Measurements from ENCODE around the gene ARHGEF10L. TPM values are rescaled to one million over a fixed set of nuclear protein-coding genes. Genes with fewer than 3 reads are reported as not detected.

The ARHGEF10L gene
- total RNA-seq, 2 donors from 2014 or later, result 0.35 TPM; not detected in 1

DNA sequence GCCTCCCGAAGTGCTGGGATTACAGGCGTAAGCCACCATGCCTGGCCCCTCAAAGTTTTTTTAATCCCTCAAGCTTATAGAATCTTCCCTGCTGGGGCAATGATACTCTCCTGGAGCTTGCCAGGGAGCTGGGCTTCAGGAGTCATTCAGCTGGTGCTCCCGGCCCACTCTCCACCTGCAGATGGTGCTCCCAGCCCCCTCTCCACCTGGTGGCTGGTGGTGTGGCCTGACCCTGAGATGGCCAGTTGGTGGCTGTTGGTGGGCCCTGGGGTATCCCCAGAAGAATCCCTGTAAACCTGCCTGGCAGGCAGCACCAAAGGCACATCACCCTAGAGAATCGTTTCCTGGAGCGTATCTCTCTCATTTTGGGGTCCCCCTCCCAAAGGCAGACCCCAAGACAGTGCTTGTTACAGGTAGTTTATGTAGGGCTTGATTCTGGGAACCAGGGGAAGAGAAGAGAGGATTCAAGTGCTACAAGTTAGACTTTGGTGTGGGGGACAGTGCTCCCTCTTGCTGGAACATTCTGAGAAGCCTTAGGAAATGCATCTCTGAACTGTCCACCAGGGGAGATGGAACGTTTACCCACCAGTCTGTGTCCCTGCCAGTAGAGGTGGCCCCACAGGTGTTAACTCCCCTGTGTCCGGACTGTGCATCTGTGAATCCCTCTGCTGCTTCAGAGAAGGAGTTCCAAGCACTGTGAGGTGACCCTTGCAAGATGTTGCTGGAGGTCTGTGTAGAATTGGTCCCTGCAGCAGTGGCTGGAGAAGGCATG is 186.5 kb downstream of the ARHGEF10L start:
- H3K36me3 Mint-ChIP-seq (ENCODE audit: low read depth), result no peaks in the 10 kb centered on the region
- H3K27ac Mint-ChIP-seq, result no peak overlapping the region
- ATAC-seq, result no peak
- H3K4me1 Mint-ChIP-seq, result no peaks in the 10 kb centered on the region
- no peaks in the 10 kb centered on the region for H3K9me3 ChIP-seq (ENCODE audit: control insufficient read depth, low read length, poor library complexity, severe bottlenecking)
- no peak overlapping the region for H3K4me3 Mint-ChIP-seq
- DNase-seq, result no peak
- peaks cover 22% of the 10 kb centered on the region for H3K27me3 Mint-ChIP-seq

- H3K27ac Mint-ChIP-seq, result no peak overlapping the region
- no peak for DNase-seq
- no peak for ATAC-seq
- H3K36me3 Mint-ChIP-seq (ENCODE audit: low read depth), result no peaks in the 10 kb centered on the region
- peaks cover 22% of the 10 kb centered on the region for H3K27me3 Mint-ChIP-seq
- H3K4me1 Mint-ChIP-seq, result no peaks in the 10 kb centered on the region
- no peaks in the 10 kb centered on the region for H3K9me3 ChIP-seq (ENCODE audit: control insufficient read depth, low read length, poor library complexity, severe bottlenecking)
- no peak overlapping the region for H3K4me3 Mint-ChIP-seq
Measured at GRCh38 chr1:17728123-17728712, 188.7 kb downstream of the ARHGEF10L start.

DNA sequence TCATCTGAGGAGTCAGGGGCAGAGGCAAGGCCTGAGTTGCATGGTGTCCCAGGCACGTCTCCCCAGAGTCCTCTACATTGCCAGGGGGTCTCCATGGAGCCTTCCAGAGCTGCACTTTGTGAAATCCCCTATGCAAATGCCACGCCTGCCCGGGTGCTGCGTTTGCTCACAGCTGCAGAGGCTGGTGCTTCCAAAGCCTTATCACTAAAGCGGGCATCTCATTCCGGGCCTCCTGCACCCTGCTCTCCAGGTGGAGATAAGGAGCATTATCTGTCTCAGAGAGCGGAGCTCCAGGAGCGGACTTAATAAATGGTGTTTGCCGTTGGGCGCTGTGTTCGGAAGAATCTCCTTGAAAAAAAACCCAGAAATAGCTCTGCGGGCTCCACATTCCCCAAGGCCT is 189.8 kb downstream of the ARHGEF10L start:
- DNase-seq (no peak), ATAC-seq (no peak)
- Mint-ChIP-seq H3K27me3 (peaks cover 15% of the 10 kb centered on the region), H3K36me3 (ENCODE audit: low read depth) (no peaks in the 10 kb centered on the region), H3K27ac (no peak overlapping the region), H3K4me1 (no peaks in the 10 kb centered on the region), H3K4me3 (no peak overlapping the region)
- H3K9me3 ChIP-seq (ENCODE audit: control insufficient read depth, low read length, poor library complexity, severe bottlenecking), result no peaks in the 10 kb centered on the region

- Mint-ChIP-seq H3K36me3 (ENCODE audit: low read depth) (no peaks in the 10 kb centered on the region), H3K4me1 (no peaks in the 10 kb centered on the region), H3K4me3 (no peak overlapping the region), H3K27me3 (peaks cover 15% of the 10 kb centered on the region), H3K27ac (no peak overlapping the region)
- ATAC-seq (no peak), DNase-seq (no peak)
- no peaks in the 10 kb centered on the region for H3K9me3 ChIP-seq (ENCODE audit: control insufficient read depth, low read length, poor library complexity, severe bottlenecking)
Measured at GRCh38 chr1:17729909-17730308, 190.4 kb downstream of the ARHGEF10L start.

DNA sequence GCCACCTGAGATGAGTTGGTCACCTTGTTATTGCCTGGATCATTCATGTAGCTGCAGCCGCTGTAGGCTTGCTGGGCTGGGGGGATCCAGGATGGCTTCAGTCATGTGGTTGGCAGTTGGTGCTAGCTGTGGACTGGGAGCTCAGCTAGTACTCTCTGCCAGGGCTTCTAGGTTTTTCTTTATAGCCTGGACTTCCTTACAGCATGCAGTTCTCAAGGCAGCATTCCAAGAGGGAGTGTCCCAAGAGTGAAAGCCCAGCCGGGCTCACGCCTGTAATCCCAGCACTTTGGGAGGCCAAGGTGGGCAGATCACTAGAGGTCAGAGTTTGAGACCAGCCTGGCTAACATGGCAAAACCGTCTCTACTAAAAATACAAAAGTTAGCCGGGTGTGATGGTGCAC is 192.0 kb downstream of the ARHGEF10L start:
- no peak for DNase-seq
- no peaks in the 10 kb centered on the region for H3K4me1 Mint-ChIP-seq
- H3K27ac Mint-ChIP-seq, result no peak overlapping the region
- H3K36me3 Mint-ChIP-seq (ENCODE audit: low read depth), result no peaks in the 10 kb centered on the region
- H3K9me3 ChIP-seq (ENCODE audit: control insufficient read depth, low read length, poor library complexity, severe bottlenecking), result no peaks in the 10 kb centered on the region
- ATAC-seq, result no peak
- peaks cover 7% of the 10 kb centered on the region for H3K27me3 Mint-ChIP-seq
- H3K4me3 Mint-ChIP-seq, result no peak overlapping the region

DNA sequence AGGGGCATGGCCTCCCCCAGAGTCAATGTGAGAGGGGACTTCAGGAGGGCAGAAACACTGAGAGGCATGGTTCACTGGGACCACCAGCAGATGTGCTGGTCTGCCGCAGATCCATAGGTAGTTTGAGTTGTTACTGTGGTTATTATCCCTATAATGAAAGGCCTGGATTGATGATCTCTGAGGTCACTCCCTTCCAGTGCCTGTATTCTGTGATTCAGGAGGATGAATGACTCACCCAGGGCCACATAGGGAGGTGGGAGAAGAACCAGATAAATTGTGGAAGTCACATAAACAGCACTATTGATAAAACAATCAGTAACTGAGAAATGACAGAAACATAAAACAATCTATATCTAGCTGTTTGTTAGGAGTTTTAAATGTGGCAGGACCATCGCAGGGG is 193.0 kb downstream of the ARHGEF10L start:
- no peaks in the 10 kb centered on the region for H3K36me3 Mint-ChIP-seq (ENCODE audit: low read depth)
- H3K27ac Mint-ChIP-seq, result no peak overlapping the region
- no peaks in the 10 kb centered on the region for H3K4me1 Mint-ChIP-seq
- ATAC-seq (no peak), DNase-seq (no peak)
- H3K4me3 Mint-ChIP-seq, result no peak overlapping the region
- no peaks in the 10 kb centered on the region for H3K9me3 ChIP-seq (ENCODE audit: control insufficient read depth, low read length, poor library complexity, severe bottlenecking)
- H3K27me3 Mint-ChIP-seq, result peaks cover 5% of the 10 kb centered on the region

DNA sequence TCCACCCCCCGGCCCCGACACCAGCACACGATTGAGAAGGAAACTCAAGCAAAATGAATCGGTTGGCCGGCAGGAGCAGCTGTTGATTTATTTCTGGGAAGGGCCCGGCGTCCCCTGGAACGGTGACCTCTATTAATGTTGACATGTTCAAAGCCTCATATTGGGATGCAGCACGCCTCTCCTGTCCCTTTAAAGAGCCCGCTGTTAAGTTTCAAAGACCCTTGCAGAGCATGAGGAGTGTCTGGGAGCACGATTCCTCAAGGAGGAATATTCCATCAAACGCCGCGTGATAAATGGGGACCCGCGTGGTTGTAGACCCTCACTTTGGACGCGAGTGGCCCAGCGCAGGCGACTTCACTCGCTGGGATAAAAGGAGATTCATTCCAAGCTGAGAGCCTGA is 194.2 kb downstream of the ARHGEF10L start:
- peaks cover 8% of the 10 kb centered on the region for H3K27me3 Mint-ChIP-seq
- no peak overlapping the region for H3K27ac Mint-ChIP-seq
- DNase-seq (no peak), ATAC-seq (no peak)
- H3K4me3 Mint-ChIP-seq, result no peak overlapping the region
- no peaks in the 10 kb centered on the region for H3K36me3 Mint-ChIP-seq (ENCODE audit: low read depth)
- no peaks in the 10 kb centered on the region for H3K9me3 ChIP-seq (ENCODE audit: control insufficient read depth, low read length, poor library complexity, severe bottlenecking)
- H3K4me1 Mint-ChIP-seq, result no peaks in the 10 kb centered on the region

- ATAC-seq (no peak), DNase-seq (no peak)
- Mint-ChIP-seq H3K36me3 (ENCODE audit: low read depth) (no peaks in the 10 kb centered on the region), H3K27ac (no peak overlapping the region), H3K4me1 (no peaks in the 10 kb centered on the region), H3K27me3 (peaks cover 8% of the 10 kb centered on the region), H3K4me3 (no peak overlapping the region)
- H3K9me3 ChIP-seq (ENCODE audit: control insufficient read depth, low read length, poor library complexity, severe bottlenecking), result no peaks in the 10 kb centered on the region
Measured at GRCh38 chr1:17734609-17735008, 195.1 kb downstream of the ARHGEF10L start.

DNA sequence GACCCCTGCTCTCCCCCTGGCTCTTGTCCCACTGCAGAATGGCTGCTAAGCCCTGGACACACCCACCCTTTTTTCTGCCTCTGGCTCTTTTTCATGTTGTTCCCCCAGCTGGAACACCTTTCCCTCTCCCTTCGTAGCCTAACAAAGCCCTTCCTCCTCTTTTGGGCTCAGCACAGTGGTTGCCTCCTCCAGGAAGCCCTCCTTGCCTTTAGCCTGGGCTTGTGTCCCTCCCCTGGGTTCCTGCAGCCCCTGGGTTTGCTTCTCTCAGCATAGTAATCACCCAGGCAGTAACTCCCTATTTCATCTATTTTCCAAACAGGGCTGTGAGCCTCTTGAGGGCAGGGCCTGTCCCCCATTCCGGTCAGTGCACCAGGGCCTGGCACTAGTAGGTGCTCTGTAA is 195.8 kb downstream of the ARHGEF10L start:
- DNase-seq, result no peak
- no peaks in the 10 kb centered on the region for H3K4me1 Mint-ChIP-seq
- peaks cover 10% of the 10 kb centered on the region for H3K27me3 Mint-ChIP-seq
- no peak overlapping the region for H3K4me3 Mint-ChIP-seq
- H3K9me3 ChIP-seq (ENCODE audit: control insufficient read depth, low read length, poor library complexity, severe bottlenecking), result no peaks in the 10 kb centered on the region
- no peak overlapping the region for H3K27ac Mint-ChIP-seq
- ATAC-seq, result no peak
- H3K36me3 Mint-ChIP-seq (ENCODE audit: low read depth), result no peaks in the 10 kb centered on the region

- Mint-ChIP-seq H3K36me3 (ENCODE audit: low read depth) (no peaks in the 10 kb centered on the region), H3K4me1 (no peaks in the 10 kb centered on the region), H3K4me3 (no peak overlapping the region), H3K27ac (no peak overlapping the region), H3K27me3 (peaks cover 11% of the 10 kb centered on the region)
- no peaks in the 10 kb centered on the region for H3K9me3 ChIP-seq (ENCODE audit: control insufficient read depth, low read length, poor library complexity, severe bottlenecking)
- ATAC-seq (no peak), DNase-seq (no peak)
Measured at GRCh38 chr1:17735793-17736192, 196.3 kb downstream of the ARHGEF10L start.

- ATAC-seq (no peak), DNase-seq (no peak)
- no peaks in the 10 kb centered on the region for H3K9me3 ChIP-seq (ENCODE audit: control insufficient read depth, low read length, poor library complexity, severe bottlenecking)
- H3K4me3 Mint-ChIP-seq, result no peak overlapping the region
- no peaks in the 10 kb centered on the region for H3K4me1 Mint-ChIP-seq
- H3K36me3 Mint-ChIP-seq (ENCODE audit: low read depth), result no peaks in the 10 kb centered on the region
- H3K27ac Mint-ChIP-seq, result no peak overlapping the region
- H3K27me3 Mint-ChIP-seq, result peaks cover 17% of the 10 kb centered on the region
Measured at GRCh38 chr1:17736625-17737024, 197.1 kb downstream of the ARHGEF10L start.

DNA sequence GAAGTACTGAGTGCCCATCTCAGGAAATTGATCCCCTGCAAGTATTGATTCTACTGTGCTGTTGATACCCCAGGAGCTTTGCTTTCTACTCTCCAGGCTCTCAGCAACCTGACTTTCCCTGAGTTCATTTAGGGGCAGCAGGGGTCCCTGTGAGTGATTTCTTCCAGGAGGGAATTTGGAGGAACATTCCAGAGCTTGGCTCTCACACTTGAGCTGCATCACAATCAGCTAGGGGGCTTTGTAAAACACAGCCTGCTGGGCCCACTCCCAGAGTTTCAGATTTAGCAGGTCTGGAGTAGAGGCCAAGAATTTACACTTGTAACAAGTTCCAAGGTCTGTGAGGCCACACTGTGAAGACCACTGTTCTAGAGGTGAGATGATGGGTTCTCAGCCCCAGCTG is 199.6 kb downstream of the ARHGEF10L start:
- H3K36me3 Mint-ChIP-seq (ENCODE audit: low read depth), result no peaks in the 10 kb centered on the region
- no peak overlapping the region for H3K4me3 Mint-ChIP-seq
- H3K27me3 Mint-ChIP-seq, result peaks cover 22% of the 10 kb centered on the region
- H3K27ac Mint-ChIP-seq, result no peak overlapping the region
- ATAC-seq (no peak), DNase-seq (no peak)
- H3K9me3 ChIP-seq (ENCODE audit: control insufficient read depth, low read length, poor library complexity, severe bottlenecking), result no peaks in the 10 kb centered on the region
- no peaks in the 10 kb centered on the region for H3K4me1 Mint-ChIP-seq

DNA sequence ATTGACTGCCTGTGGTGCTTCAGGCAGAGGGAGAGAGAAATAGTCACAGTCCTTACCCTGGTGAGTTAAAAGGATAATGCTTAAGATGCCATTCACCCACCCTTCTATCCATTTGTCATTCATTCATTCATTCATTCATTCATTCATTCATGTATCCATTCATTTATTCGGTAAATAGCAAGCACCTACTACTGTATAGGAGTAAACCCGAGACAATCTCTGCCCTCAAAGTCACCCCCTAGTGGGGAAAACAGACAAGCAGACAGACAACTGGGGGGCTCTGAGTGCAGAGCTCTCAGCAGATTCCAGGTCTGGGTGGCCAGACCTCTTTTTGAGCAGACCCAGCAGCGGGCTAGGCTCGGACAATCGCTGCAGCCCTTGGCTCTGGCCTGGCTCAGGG is 201.6 kb downstream of the ARHGEF10L start:
- DNase-seq, result no peak
- Mint-ChIP-seq H3K27me3 (peaks cover 30% of the 10 kb centered on the region), H3K27ac (no peak overlapping the region), H3K4me1 (no peaks in the 10 kb centered on the region), H3K4me3 (no peak overlapping the region), H3K36me3 (ENCODE audit: low read depth) (no peaks in the 10 kb centered on the region)
- no peak for ATAC-seq
- no peaks in the 10 kb centered on the region for H3K9me3 ChIP-seq (ENCODE audit: control insufficient read depth, low read length, poor library complexity, severe bottlenecking)

GRCh38 chr1:17742583-17742982 is 203.1 kb downstream of the ARHGEF10L start:
- H3K9me3 ChIP-seq (ENCODE audit: control insufficient read depth, low read length, poor library complexity, severe bottlenecking), result no peaks in the 10 kb centered on the region
- H3K4me1 Mint-ChIP-seq, result no peaks in the 10 kb centered on the region
- H3K36me3 Mint-ChIP-seq (ENCODE audit: low read depth), result no peaks in the 10 kb centered on the region
- ATAC-seq (no peak), DNase-seq (no peak)
- no peak overlapping the region for H3K4me3 Mint-ChIP-seq
- peaks cover 28% of the 10 kb centered on the region for H3K27me3 Mint-ChIP-seq
- no peak overlapping the region for H3K27ac Mint-ChIP-seq
